NCI-H345 treated with DMSO at 0.1 percent for 48 hours (cell line): ENCODE results near the gene LRRFIP2.

Experiments
- DNase-seq: peaks from one replicate; lab custom pipeline; 2025; ENCODE audit not compliant: unreplicated experiment; lab: John Stamatoyannopoulos, UW

LRRFIP2 gene

DNA sequence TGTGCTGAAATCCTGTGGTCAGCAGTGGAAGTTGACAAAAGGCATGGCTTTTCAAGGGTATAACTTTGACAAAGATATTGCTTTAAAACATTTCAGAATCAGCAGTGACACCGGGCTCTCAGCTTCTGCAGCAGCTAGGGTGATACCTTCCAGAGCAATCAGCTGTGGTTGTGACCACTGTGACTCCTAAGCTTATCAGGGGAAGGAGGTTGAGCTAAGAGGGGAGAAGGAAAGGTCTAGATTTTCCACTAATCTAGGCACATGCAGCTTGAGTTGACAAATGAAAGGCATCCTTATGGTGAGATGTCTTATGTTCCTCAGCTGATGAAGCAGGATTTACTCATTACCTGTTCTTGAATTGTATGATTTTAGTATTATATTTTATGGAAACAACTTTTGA lies 16.3 kb upstream of the LRRFIP2 start:
- DNase-seq = no peak

GRCh38 chr3:37189109-37189508 lies 14.7 kb upstream of the LRRFIP2 start:
- no peak for DNase-seq

GRCh38 chr3:37183976-37184375 lies 9.6 kb upstream of the LRRFIP2 start:
- no peak for DNase-seq

DNA sequence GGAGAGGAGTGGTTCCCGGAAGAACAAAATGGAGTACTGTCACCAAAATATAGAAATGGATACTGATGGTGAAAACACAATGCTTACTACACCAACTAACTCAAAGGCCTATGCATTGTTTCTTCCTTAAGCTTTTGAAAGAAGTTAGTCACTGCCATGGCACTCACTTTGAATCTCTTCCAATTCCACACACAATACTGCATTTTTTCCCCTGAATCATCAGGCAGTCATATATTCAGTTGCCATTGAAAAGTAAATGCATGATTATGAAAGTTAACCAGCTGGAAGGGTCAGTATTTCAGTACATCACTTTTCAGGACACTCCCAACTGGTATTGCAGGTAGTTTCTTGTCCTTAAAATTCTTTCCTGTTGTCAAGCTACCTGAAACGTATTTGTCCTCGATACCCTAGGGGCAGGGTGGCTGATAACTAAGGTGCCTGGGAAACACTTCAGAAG lies 9.0 kb upstream of the LRRFIP2 start:
- no peak for DNase-seq

- no peak for DNase-seq
Measured at GRCh38 chr3:37182816-37183215, 8.4 kb upstream of the LRRFIP2 start.

DNA sequence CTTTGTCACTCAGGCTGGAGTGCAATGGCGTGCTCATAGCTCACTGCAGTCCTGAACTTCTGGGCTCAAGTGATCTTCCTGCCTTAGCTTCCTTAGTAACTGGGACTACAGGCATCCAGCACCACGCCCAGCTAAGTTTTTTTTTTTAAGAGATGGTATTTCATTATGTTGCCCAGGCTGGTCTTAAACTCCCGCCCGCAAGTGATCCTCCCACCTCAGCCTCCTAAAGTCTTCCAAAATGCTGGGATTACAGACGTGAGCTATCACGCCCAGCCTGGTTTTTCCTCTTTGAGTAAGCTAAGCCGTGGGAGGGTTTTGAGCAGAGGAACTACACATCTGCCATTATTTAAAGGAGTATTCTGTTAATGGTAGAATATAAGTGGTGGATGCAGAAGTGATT lies 7.4 kb upstream of the LRRFIP2 start:
- no peak for DNase-seq

DNA sequence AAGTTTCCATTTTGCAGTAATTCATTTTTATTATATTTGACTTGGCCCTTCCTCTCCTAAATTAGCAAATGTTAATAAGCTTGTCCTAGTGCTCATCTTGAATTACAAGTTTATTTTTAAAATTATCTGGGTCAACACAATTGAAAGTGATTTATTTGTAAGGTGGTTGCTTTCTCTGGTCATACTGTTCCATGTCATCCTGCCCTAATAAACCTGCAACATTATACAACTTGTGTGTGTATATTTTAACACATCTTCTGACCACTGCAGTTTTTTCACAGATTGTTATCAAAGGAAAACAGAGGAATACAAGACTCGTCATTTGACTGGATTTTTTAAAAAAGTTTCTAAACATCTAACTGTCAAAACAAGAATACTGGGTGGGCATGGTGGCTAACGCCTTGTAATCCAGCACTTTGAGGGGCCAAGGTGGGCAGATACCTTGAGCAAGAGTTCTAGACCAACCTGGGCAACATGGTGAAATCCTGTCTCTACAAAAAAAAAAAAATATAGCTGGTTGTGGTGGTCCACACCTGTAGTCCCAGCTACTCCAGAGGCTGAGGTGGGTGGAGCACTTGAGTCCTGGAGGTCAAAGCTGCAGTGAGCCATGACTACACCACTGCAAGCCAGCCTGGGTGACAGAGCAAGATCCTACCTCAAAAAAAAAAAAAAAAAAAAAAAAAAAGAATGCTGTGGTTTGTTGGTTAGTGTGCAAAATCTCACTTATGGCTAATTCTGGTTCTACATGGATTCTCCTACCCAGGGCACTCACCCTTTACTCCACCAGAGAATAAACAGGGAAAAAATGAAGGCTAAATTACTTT lies 5.0 kb upstream of the LRRFIP2 start:
- no peak for DNase-seq

- no peak for DNase-seq
Measured at GRCh38 chr3:37173806-37174205, 576 bp downstream of the LRRFIP2 start.

- no peak for DNase-seq
Measured at GRCh38 chr3:37171144-37171543, 3.2 kb downstream of the LRRFIP2 start.

DNA sequence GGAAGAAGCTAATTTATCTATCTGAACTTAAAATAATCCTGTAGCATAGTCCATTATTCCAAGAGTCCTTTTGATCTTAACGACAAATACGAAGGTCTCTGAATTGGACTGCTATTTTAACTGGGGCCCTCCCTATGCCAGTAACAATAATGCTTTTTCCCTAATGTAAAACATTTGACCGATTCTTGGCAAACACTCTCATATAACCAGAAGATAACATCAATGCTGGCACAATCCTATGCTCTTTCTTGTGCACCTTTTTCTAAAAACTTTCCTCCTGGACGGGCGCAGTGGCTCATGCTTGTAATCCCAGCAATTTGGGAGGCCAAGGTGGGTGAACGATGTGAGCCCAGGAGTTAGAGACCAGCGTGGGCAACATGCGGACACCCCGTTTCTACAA lies 3.9 kb downstream of the LRRFIP2 start:
- DNase-seq = no peak

DNA sequence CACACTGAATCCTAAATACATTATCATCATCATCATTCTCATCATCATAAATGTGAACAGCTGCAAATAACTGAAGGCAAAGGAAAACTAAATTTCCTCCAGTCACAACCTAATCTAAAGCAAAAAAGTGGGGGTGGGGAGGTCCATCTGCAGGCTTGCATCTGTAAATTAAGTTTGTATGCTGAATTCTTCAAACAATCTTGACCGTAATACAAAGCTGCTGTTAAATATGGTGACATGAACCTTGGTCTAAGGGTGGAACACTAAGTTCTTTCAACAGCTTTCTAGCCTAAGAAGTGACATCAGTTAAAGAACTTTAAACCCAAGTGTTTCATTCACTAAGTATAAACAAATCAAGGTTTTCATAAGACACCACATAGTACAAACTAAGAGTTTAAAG lies 4.3 kb downstream of the LRRFIP2 start:
- DNase-seq = no peak

DNA sequence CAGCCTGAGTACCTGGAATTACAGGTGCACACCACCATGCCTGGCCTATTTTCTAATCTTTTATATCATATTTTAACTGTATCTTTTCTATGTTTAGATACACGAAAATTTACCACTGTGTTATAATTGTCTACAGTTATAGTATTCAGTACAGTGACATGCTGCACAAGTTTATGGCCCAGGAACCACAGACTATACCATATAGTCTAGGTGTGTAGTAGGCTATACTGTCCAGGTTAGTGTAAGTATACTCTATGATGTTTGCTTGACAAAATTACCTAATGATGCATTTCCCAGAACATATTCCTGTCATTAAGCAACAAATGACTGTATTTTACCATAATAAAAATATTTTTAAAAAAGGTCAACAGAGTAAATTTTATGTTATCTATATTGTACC lies 5.5 kb downstream of the LRRFIP2 start:
- no peak for DNase-seq

- no peak for DNase-seq
Measured at GRCh38 chr3:37163262-37164015, 10.9 kb downstream of the LRRFIP2 start.

- no peak for DNase-seq
Measured at GRCh38 chr3:37162501-37163245, 11.7 kb downstream of the LRRFIP2 start.

DNA sequence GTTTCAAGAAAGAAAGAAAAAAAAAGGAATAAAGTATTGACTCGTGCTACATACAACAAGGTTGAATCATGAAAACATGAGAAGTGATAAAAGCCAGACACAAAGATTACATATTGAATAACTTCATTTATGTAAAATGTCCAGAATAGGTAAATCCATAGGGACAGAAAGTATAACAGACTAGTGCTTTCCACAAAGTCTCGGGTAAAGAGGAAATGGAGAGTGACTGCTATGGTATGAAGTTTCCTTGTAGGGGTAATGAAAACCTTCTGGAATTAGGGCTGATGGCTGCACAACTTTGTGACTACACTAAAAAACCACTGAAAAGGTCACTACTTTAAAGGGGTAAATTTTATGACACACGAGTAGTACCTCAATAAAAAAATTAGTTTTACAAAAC lies 13.0 kb downstream of the LRRFIP2 start:
- no peak for DNase-seq

DNA sequence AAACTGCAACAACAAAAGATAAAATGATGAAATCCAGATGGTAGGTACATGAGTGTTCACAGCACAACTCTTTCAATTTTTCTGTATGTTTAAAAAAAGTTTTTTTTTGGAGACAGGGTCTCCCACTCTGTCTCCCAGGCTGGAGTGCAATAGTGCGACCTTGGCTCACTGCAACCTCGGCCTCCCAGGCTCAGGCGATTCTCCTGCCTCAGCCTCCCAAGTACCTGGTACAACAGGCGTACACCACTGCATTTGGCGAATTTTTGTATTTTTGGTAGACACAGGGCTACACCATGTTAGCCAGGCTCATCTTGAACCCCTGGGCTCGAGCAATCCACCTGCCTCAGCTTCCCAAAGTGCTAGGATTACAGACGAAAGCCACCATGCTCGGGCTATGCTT lies 18.6 kb downstream of the LRRFIP2 start:
- DNase-seq = no peak

DNA sequence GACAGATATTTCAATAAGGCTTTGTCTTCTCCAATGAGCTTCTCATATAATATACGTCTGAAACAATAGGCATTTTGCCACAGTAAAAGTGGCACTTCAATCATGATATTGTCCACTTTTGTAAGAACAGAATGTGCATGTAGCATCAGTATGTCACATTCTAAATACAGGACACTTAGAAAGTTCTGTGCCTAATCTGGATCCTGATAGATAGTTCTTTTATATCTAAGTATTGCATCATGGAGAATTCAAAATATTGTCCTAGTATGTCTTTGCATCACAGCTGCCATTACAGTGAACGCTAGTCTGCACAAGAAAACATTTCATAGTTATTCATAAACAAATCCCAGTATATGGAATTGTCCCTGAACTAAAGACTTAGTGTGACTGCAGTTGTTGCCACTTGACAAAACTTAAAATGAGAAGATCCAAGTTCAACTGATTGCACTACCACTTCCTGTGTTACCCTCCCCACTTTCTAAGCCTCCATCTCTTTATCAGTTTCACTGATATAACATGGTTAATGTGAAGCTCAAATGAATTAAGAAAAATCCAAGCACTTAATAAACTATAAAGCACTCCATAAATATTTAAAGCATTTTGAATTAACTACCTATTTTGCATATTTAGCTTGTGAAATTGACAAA lies 19.6 kb downstream of the LRRFIP2 start:
- no peak for DNase-seq

DNA sequence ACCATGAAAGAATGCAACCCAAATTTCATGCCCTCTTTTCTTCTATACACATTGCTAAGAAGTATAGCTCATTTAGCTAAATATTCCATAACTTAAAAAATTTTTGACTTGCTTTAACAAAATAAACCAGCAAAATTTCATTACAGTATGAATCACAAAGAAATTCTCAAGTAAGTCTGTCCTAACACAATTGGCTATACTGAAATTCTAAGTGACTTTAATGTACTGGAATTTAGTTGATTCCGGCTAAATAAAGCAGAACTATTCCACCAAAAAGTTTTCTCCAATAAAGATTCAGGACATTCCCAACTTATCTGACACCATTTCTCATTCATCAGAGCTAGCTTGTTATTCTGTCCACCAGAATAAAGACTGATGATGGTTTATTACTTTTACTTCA lies 23.8 kb downstream of the LRRFIP2 start:
- DNase-seq = no peak

DNA sequence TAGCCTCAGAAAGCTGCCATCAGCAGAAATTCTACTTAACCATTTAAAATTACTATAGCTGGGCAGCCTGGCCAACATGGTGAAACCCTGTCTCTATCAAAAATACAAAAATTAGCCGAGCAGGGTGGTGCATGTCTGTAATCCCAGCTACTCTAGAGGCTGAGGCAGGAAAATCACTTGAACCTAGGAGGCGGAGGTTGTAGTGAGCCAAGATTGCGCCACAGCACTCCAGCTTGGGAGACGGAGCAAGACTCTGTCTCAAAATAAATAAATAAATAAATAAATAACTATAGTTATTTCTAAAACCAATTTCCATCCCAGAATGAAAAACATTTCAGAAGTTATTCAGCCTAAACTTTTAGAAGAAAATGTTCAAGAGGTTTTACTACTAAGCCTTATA lies 25.1 kb downstream of the LRRFIP2 start:
- no peak for DNase-seq

GRCh38 chr3:37148208-37148607 lies 26.2 kb downstream of the LRRFIP2 start:
- DNase-seq = no peak

- no peak for DNase-seq
Measured at GRCh38 chr3:37147666-37148065, 26.7 kb downstream of the LRRFIP2 start.
